ENCODE data around the gene ZNF831. TPM values are rescaled to one million over a fixed set of nuclear protein-coding genes. Genes with fewer than 3 reads are reported as not detected.

ZNF831 gene
- total RNA-seq, 1 donor from 2014 or later: 0.41 TPM

- DNase-seq: peak; percentile 59
These were observed 21.6 kb upstream of the ZNF831 start for GRCh38 chr20:59141818-59142581.

- DNase-seq: no peak
These were observed 20.3 kb upstream of the ZNF831 start for GRCh38 chr20:59143326-59143725.

DNA sequence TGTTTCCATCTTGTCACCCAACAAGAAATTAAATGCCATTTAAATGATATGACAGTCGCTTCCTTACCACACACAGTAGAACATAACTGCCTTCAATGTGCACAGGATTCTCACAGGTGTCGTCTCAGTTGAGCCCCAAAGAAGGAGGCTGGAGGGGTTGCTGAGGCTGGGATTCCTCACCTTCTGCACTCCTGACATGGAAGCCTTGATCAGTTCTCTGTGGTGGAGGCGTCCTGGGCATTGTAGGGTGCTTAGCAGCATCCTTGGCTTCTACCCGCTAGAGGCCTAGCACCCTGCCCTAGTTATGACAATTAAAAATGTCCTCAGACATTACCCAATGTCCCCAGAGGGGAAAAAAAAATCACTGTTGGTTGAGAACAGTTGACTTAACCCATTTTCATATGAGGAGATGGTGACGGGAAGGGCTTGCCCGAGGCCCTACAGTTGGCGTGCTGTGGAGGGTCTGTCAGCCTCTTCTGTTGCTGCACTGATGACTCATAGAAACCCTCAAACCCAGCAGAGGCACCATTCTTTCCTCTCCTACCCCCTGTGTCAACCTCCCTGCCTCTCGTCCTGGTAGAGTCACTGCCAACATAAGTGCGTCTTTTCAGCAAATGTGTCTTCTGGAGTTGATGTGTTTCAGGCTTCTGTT lies 19.3 kb upstream of the ZNF831 start:
- DNase-seq: no peak

DNA sequence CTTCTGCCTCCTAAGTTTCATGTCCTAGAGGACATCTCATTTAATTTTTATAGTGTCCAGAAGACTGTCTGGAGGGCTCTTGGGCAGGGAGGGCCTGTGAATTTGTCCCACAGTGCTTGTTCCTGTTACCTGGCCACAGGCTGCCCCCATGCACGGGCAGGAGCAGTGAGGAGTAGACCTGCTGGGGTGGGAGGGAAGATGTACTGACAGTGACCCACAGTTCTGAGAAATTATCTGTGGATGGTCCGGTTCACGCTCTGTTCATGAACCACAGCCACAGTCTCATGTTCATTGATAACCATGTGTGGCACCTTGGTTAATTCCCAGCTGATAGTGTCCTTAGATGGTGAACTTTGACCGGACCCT lies 18.8 kb upstream of the ZNF831 start:
- no peak for DNase-seq

DNA sequence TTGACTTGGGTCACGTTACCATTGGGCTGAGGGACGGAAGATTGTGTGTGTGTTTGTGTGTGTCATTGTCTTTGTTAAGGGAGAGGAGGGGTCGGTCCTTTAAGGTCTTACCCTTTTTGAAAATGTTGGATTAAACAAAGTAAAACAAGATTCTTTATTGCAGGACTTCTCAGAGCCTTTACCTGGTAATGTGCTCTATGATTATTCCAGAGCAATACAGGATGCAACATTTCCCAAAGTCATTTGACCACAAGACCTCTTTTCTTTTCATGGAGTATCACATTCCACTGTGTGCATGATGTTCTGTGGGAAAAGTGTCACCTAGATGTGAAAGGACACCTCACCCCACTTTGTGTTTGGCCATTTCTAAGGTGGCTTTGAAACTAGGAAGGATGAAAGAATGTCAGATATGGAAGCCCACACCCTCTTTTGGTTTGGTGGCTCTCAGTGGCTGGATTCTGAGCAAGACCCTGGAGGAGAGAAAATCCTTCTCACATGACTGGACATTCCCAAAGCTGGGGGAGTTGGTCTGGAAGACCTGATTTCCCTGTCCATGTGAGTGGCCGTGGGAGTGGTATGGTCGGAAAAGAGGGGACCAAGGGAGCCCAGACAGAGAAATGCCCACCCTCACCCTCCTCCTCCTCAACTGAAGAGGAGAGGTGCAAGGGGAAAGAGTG lies 18.2 kb upstream of the ZNF831 start:
- DNase-seq: no peak

DNA sequence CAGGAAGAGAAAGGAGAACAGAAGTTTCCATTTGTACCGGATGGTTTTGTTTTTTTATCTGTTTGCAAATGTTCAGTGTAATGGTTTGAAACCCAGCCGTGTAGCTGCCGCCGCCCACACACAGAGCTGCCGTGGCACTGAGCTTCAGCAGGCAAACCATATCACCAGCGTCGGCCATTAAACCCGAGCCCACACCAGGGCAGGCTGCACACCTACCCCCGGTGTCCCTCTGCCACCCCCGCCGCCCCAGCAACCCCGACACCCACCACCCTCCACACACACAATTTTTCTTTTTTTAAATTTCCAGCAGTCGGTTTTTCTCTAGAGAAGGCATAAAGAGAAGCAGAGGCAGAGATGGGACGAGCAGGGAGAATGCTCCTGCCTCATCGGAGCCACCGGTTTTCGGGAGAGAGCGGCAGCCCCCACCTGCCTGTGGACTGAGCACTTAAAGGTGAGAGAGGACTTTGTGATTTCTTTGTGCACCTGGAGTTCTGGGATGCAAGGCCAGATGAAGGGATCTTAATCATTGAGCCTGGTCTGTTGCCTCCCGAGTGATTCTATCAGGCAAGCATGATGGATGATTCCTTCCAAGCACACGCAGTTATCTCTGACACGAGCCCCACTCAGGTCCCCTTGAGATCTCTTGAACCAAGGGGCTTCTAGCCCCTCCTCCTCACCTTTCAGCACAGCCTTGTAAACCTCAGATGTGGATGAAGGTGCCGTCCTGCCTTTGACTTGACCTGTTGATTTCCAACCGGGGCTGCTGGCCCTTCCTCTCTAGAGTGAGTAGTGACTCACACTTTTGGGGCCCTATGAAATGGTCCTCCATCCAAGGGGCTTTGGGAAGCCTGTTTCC lies 17.5 kb upstream of the ZNF831 start:
- DNase-seq: no peak

DNA sequence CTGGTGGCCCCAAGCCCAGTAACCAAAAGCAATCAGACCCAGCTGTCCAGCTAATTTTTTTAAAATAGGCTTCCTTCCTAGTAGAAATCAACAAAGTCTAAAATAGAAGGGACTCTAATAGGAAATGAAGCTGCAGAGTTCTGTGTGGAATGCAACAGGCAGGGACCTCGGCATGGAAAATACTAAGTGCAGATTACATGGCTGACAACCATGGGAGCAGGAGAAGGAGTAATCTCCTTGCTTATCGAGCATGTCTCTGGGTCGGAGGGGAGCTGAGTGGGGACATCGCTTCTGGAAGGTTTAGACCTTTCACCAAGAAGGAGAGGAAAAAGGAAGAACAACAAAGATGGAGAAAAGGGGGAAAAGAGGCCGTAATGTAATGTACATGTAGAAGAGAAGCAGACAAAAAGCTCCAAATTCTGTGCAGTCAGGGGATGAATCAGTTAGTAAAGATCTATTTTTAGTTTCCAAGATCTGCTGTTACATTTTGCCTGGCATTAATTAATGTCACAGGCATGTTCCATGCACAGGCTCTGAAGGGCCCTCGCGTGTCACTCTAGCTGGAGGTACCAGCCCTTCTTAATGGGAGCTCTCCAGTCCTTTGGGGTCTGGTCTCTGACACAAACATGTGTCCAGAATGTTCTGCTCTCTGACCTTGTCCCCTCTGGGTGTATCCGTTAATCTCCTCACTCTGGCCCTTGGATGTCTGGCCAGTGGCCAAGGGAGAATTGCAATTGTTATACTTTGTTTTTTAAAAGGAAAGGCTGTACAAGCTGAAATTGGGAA lies 16.6 kb upstream of the ZNF831 start:
- peak; percentile 32 for DNase-seq

GRCh38 chr20:59147586-59147985 lies 16.0 kb upstream of the ZNF831 start:
- no peak for DNase-seq

GRCh38 chr20:59148701-59149493 lies 14.7 kb upstream of the ZNF831 start:
- DNase-seq: no peak

DNA sequence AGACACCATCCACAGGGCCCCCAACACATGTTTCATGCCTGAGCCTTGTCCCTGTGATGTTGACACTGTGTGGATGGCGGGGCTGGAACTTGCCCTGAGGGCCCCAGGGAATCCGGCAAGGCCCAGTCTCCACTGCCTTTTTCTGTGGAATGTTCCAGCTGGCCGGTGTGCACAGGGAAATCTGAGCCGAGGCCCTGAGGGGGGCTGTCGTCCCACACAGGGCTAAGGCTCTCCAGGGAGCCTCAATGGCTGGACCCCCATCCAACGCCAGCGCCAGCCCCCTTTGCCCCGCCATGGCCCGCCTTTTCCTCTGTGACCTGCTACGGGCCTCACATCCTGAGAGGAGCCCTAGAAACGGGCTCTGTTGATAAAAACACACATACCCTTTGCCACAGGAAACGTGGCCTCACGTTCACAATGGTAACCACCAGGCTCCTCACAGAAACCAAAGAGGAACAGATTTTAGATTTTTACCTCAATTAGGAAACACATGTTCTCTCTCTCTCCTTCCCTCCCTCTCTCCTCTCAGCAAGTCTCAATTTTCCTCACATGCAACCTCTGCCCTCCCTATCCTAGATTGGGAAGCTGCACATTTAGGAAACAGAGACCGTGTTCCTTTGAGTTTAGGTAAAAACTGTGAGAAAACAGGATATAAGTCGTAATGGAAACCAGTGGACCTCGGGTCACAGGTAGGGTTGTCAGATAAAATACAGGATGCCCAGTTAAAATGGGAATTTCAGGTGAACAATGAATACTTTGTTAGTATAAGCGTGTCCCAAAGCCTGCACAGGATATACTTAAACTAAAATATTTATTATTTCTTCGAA lies 13.7 kb upstream of the ZNF831 start:
- peak; percentile 30 for DNase-seq

DNA sequence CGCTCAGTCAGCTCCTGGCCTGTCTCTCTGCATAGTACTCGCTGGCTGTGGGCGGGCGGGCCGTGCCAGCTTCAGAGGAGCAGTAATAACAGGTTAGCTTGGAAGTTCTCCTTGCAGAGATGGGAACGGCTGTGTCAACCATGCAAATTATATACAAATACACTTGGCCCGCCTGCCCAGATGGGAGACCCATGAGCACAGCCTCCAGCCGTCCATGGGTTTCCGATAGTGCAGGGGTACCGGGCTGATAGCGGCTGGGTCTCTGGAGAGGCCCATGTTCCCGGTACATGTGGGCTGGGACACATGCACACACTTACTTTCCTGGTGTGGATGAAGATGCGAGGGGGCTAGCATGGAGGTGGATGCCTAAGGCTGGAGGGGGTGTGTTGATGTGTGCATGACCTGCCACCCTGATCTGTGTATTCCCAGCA lies 12.8 kb upstream of the ZNF831 start:
- DNase-seq: no peak

- DNase-seq: no peak
These were observed 12.2 kb upstream of the ZNF831 start for GRCh38 chr20:59151391-59151790.

DNA sequence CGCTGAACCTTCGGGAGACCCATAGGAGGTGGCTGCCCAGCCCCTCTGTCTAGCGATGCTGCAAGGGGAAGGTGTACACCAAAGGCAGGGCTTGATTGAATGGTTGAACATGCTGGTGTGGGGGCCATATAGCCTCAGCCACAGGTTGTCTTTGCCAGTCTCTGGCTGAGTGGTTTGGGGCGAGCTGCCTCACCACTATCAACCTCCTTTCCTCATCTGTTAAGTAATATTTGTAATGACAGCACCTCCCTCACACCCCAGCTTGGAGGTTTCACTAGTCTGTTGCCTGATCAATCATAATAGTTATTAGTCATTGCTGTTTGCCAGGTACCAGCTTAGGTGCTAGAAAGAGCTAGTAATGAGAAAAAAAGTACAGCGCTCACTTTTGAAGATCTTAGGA lies 11.8 kb upstream of the ZNF831 start:
- no peak for DNase-seq

- no peak for DNase-seq
These were observed 10.9 kb upstream of the ZNF831 start for GRCh38 chr20:59152559-59153354.

DNA sequence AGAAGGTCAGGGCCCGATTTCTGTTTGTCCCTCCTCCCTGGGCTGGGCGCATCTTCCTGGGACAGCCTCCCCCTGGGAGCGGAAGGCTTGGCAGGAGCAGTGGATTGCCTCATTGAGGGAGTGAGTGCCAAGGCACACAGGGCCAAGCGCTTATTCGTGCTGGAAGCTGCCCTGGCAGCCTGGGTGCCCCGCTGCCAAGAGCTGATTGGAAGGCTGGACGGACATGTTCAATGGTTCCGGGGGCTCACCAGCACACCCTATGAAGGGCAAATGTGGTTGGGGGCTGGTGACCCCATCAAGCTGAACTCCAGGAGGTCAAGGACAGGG lies 10.3 kb upstream of the ZNF831 start:
- DNase-seq: no peak

GRCh38 chr20:59153832-59154231 lies 9.8 kb upstream of the ZNF831 start:
- DNase-seq: no peak

DNA sequence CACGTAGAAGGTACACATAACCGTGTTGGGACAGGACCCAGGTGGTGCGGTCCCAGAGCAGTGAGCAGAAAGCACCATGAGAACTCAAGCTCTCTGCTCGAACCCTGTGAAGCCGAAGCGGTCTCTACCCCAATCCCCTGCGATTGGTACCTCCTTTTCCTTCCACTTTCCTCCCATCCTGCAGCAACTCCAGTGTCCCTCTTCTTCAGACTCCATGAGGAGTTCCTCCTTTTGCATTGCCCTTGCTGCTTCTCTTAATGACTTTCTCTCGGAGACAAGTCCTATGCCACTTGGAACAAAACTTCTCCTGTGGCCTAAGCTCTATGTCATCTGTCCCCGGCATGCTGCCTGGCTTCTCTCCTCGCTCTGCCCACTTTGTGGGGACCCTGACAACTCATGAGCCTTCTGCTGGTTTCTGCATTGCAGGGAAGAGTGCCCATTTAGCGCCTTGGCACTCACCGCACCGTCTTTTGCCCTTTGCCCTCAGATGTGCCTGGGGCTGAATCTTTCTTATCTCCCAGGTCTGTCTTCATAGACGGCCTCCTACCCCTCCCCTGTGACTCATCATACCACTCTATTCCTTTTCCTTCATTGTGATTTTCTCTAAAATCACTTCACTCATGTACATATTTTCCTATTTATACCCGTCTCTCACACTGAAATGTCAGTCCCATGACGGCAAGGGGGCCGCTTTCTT lies 9.2 kb upstream of the ZNF831 start:
- no peak for DNase-seq

DNA sequence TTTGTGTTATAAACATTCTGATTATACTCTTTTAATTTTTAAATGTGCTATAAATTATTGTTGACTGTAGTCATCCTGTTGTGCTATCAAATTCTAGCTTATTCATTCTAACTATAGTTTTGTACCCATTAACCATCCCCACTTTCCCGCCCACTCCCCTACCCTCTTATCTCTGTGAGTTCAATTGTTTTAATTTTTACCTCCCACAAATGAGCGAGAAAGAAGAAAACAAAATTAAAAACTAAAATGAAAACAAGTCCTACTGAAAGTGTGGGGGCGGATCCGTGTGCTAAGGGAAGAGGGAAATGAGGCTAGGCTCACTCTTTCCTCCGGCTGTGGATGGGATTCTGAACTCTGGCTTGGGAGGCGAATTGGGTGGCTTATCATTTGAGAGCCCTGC lies 6.6 kb upstream of the ZNF831 start:
- DNase-seq: no peak

- DNase-seq: no peak
These were observed 6.1 kb upstream of the ZNF831 start for GRCh38 chr20:59157531-59157930.

Data from tongue (tissue), 2 donors.